Tibial nerve (tissue), 4 donors: Measurements from ENCODE around the gene ZNF117. TPM values are rescaled to one million over a fixed set of nuclear protein-coding genes. Genes with fewer than 3 reads are reported as not detected.
A peak's percentile ranks its signal among the peaks of the same experiment; 100 is the strongest.
"Not testable (repeated sequence)": the region's sequence is repeated elsewhere in the genome, so short reads cannot be mapped to it uniquely, and the experiment has no call there.

Source experiments
- DNase-seq, 2 donors: peaks; one replicate each; pipeline ENCODE4 v3.0.0-alpha.2; 2019; ENCODE audit warnings: low spot score in 2 of 2
- H3K27ac ChIP-seq, 4 donors: fragments of 200-600 bp; sonication (generic) in 3 of 4; one replicate each; pipeline ENCODE4 v1.5.1; 2017 to 2019; ENCODE audit warnings: mild to moderate bottlenecking in 1 of 4
- H3K27me3 ChIP-seq, 2 donors: fragments of 200-600 bp; sonication (generic) in 1 of 2; one replicate each; pipeline versions ENCODE4 v1.5.1 to v1.6.0; 2017 to 2019
- H3K36me3 ChIP-seq, 3 donors: fragments of 200-600 bp; sonication (generic); one replicate each; pipeline ENCODE4 v1.5.1; 2018 to 2019
- H3K4me1 ChIP-seq, 4 donors: fragments of 200-600 bp; sonication (generic) in 3 of 4; one replicate each; pipeline ENCODE4 v1.5.1; 2017 to 2019
- H3K4me3 ChIP-seq, 4 donors: fragments of 200-600 bp; sonication (generic) in 3 of 4; one replicate each; pipeline ENCODE4 v1.5.1; 2017 to 2019; ENCODE audit warnings: mild to moderate bottlenecking in 1 of 4, moderate library complexity in 1 of 4
- H3K9me3 ChIP-seq, 4 donors: fragments of 200-600 bp; sonication (generic) in 3 of 4; one replicate each; pipeline ENCODE4 v1.5.1; 2017 to 2019
- EP300 ChIP-seq, 2 donors: sonication (generic); formaldehyde crosslinking; IDR thresholded peaks; one replicate each; pipeline ENCODE4 v1.6.1; 2017; ENCODE audit warnings: antibody characterized with exemption in 2 of 2, mild to moderate bottlenecking in 1 of 2
- POLR2A ChIP-seq, 2 donors: fragments of 450-650 bp; IDR thresholded peaks; one replicate each; pipeline ENCODE4 v1.6.1; 2017; ENCODE audit warnings: antibody characterized with exemption in 2 of 2, mild to moderate bottlenecking in 2 of 2, moderate library complexity in 2 of 2
- WGBS, 2 donors: methylation state at CpG; one replicate each; pipeline ENCODE4 v1.1.5; 2018; 5-methylcytosine and 5-hydroxymethylcytosine counted together
- total RNA-seq, 4 donors: library from RNA; depleted of rRNA; stranded (reverse); fragments of >200 nt; gene quantifications; one replicate each; pipeline ENCODE4 v1.1.0, GENCODE V29; 2016
- TF ChIP-seq, protein P1 (sequence below), 5 experiments: fragments of 200-600 bp in 3 of 5; fragments of 450-650 bp in 2 of 5; sonication (generic) in 3 of 5; IDR thresholded peaks; one replicate each; pipeline ENCODE4 v1.5.1; 2016 to 2019; ENCODE audit warnings: antibody characterized with exemption in 5 of 5, mild to moderate bottlenecking in 3 of 5, moderate library complexity in 2 of 5

Gene ZNF117
- total RNA-seq, 4 donors from 2014 or later, result 15.1 to 22.2 (median 15.4) TPM

GRCh38 chr7:65007036-65007435, 16.2 kb upstream of the ZNF117 start:
- not testable (repeated sequence) for DNase-seq
- 63 to 65% methylated on average over 4 of the region's 4 CpGs for WGBS, 2 donors

GRCh38 chr7:65006094-65006992, 15.5 kb upstream of the ZNF117 start, which contains the start of gene ERV3-1:
ERV3-1 (minus strand) TSS chr7:65006687; CDS start chr7:64993026, 13,661 bp downstream.
- DNase-seq, result peak; percentile 92 to 96
- peak; percentile 36 to 97 for TF ChIP-seq EP300 (IDR thresholded peaks at IDR 0.05)
- TF ChIP-seq, protein P1, sequence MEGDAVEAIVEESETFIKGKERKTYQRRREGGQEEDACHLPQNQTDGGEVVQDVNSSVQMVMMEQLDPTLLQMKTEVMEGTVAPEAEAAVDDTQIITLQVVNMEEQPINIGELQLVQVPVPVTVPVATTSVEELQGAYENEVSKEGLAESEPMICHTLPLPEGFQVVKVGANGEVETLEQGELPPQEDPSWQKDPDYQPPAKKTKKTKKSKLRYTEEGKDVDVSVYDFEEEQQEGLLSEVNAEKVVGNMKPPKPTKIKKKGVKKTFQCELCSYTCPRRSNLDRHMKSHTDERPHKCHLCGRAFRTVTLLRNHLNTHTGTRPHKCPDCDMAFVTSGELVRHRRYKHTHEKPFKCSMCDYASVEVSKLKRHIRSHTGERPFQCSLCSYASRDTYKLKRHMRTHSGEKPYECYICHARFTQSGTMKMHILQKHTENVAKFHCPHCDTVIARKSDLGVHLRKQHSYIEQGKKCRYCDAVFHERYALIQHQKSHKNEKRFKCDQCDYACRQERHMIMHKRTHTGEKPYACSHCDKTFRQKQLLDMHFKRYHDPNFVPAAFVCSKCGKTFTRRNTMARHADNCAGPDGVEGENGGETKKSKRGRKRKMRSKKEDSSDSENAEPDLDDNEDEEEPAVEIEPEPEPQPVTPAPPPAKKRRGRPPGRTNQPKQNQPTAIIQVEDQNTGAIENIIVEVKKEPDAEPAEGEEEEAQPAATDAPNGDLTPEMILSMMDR (IDR thresholded peaks at IDR 0.05), result peak in 1 of 5 experiments; percentile 21
- peak; percentile 85 to 90 for TF ChIP-seq POLR2A (IDR thresholded peaks at IDR 0.05)
- Histone ChIP-seq H3K27me3 (no peaks in the 10 kb centered on the region), H3K27ac (peak within 1 kb of the TSS; percentile 49 to 93 (median 79)), H3K36me3 (peaks cover 0 to 9% (median 0%) of the 10 kb centered on the region in 3 donors), H3K4me3 (peak within 1 kb of the TSS; percentile 51 to 68 (median 64)), H3K4me1 (peaks cover 0 to 41% (median 10%) of the 10 kb centered on the region in 4 donors), H3K9me3 (no peaks in the 10 kb centered on the region)
- 1 to 7% methylated on average over 17 to 29 of the region's 33 CpGs for WGBS, 2 donors

More at GRCh38 chr7:65007036-65007435, 16.2 kb upstream of the ZNF117 start:
- Histone ChIP-seq H3K4me1 (peaks cover 0 to 41% (median 10%) of the 10 kb centered on the region in 4 donors), H3K4me3 (peak overlapping the region; percentile 51 to 68 (median 64)), H3K27ac (peak overlapping the region; percentile 3 to 93 (median 79))
- H3K36me3 ChIP-seq, H3K9me3 ChIP-seq, H3K27me3 ChIP-seq: not testable (repeated sequence)

DNA sequence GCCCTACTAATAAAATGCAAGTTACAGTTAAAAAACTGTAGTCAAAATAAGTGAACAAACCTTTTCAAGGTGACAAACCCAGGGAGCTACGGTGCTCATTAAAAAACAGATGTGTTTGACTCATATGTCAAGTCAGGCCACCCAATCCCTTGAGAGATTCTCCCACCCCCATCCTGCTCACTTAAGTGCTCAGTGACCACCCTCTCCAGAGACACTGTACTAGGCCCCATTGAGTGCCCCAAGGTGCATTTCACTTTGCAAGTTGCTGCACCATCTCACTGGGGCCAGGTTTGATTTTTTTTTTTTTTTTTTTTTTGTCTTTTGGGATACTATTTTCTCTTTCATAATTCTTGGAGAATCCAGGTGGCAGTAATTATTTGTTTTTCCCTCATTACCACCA, 13.7 kb upstream of the ZNF117 start:
- DNase-seq, result no peak
- Histone ChIP-seq H3K9me3 (no peaks in the 10 kb centered on the region), H3K27me3 (no peaks in the 10 kb centered on the region), H3K4me3 (no peak overlapping the region), H3K27ac (no peak overlapping the region), H3K36me3 (peaks cover 0 to 16% (median 0%) of the 10 kb centered on the region in 3 donors), H3K4me1 (peaks cover 0 to 41% (median 10%) of the 10 kb centered on the region in 4 donors)
- TF ChIP-seq POLR2A (IDR thresholded peaks at IDR 0.05), result no peak
- no peak for TF ChIP-seq EP300 (IDR thresholded peaks at IDR 0.05)
- TF ChIP-seq, protein P1 (IDR thresholded peaks at IDR 0.05), result no peak
- WGBS, 2 donors, result 74 to 88% methylated on average over 1 of the region's 1 CpG

- TF ChIP-seq POLR2A (IDR thresholded peaks at IDR 0.05), result no peak
- H3K4me3 ChIP-seq, result no peak overlapping the region
- H3K9me3 ChIP-seq, result peaks cover 0 to 7% (median 0%) of the 10 kb centered on the region in 4 donors
- no peak overlapping the region for H3K27ac ChIP-seq
- peaks cover 0 to 29% (median 0%) of the 10 kb centered on the region in 3 donors for H3K36me3 ChIP-seq
- H3K4me1 ChIP-seq, result peaks cover 0 to 41% (median 10%) of the 10 kb centered on the region in 4 donors
- H3K27me3 ChIP-seq, result no peaks in the 10 kb centered on the region
- 89 to 95% methylated on average over 2 of the region's 2 CpGs for WGBS, 2 donors
- DNase-seq, result no peak
Measured at GRCh38 chr7:65002972-65003585, 12.2 kb upstream of the ZNF117 start.

DNA sequence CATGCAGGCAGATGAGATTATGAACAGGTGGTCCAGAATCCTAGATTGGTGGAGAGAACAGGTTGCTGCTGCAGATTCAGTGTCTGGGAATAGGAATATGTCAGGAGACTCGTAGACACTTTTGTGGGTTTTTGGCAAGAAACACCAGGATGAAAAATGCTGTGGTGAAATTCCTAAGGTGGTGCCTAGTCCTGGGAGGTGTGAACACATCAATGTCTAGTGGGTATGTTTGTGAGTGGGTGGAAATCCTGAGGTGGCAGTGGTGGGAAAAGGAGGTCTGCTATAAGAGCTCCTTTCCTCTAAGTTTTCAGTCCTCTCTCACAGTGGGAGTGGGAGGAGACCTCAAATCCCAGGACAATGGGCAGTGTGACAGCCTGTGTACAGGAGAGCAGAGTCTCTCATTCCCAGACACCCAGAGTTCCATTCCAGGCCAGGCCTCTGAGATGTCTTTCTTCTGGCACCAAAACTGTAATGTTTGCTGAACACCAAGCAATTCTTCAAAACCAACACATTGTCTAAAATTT, 10.5 kb upstream of the ZNF117 start:
- peaks cover 0 to 22% (median 0%) of the 10 kb centered on the region in 4 donors for H3K9me3 ChIP-seq
- TF ChIP-seq, protein P1 (IDR thresholded peaks at IDR 0.05), result no peak
- TF ChIP-seq EP300 (IDR thresholded peaks at IDR 0.05) (no peak), POLR2A (IDR thresholded peaks at IDR 0.05) (no peak)
- H3K4me1 ChIP-seq, result peaks cover 0 to 35% (median 10%) of the 10 kb centered on the region in 4 donors
- no peaks in the 10 kb centered on the region for H3K27me3 ChIP-seq
- DNase-seq, result no peak
- peaks cover 0 to 39% (median 0%) of the 10 kb centered on the region in 3 donors for H3K36me3 ChIP-seq
- no peak overlapping the region for H3K27ac ChIP-seq
- no peak overlapping the region for H3K4me3 ChIP-seq
- 0% methylated on average over 1 of the region's 1 CpG for WGBS, 2 donors
